ENCODE measurements around the gene CYP8B1.

CYP8B1 gene

DNA sequence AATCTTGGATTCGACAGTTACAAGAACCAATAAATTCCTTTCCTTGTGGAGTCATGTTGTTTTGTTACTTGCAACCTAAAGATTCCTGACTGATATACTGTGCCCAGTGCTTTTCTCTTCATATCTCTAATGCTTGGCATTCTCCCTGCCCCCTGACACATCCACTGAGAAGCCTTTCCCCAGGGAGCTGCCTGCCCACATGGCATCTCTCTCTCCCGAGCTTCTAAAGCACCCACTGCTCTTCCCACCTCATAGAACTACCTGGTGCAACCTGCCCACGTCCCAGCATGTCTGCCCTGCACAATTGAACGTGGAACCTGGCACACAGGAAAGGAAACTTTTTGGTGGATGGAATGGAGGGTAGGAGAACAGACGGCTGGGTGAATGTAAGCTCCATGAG is 6.8 kb downstream of the CYP8B1 start:
- no peak for DNase-seq (ENCODE audit: low read depth)
- H3K4me3 ChIP-seq (ENCODE audit: low read depth, low read length), result no peak overlapping the region
- TF ChIP-seq, protein P1, sequence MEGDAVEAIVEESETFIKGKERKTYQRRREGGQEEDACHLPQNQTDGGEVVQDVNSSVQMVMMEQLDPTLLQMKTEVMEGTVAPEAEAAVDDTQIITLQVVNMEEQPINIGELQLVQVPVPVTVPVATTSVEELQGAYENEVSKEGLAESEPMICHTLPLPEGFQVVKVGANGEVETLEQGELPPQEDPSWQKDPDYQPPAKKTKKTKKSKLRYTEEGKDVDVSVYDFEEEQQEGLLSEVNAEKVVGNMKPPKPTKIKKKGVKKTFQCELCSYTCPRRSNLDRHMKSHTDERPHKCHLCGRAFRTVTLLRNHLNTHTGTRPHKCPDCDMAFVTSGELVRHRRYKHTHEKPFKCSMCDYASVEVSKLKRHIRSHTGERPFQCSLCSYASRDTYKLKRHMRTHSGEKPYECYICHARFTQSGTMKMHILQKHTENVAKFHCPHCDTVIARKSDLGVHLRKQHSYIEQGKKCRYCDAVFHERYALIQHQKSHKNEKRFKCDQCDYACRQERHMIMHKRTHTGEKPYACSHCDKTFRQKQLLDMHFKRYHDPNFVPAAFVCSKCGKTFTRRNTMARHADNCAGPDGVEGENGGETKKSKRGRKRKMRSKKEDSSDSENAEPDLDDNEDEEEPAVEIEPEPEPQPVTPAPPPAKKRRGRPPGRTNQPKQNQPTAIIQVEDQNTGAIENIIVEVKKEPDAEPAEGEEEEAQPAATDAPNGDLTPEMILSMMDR (IDR thresholded peaks at IDR 0.05; ENCODE audit: control insufficient read depth, extremely low read depth, insufficient read depth), result no peak

- DNase-seq (ENCODE audit: low read depth), result no peak
Measured at GRCh38 chr3:42867138-42867537, 8.5 kb downstream of the CYP8B1 start.

DNA sequence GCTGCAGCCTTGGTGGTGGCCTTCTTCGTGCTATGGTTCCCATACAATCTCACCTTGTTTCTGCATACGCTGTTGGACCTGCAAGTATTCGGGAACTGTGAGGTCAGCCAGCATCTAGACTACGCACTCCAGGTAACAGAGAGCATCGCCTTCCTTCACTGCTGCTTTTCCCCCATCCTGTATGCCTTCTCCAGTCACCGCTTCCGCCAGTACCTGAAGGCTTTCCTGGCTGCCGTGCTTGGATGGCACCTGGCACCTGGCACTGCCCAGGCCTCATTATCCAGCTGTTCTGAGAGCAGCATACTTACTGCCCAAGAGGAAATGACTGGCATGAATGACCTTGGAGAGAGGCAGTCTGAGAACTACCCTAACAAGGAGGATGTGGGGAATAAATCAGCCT is 10.4 kb downstream of the CYP8B1 start:
- DNase-seq (ENCODE audit: low read depth), result no peak
- TF ChIP-seq, protein P1 (IDR thresholded peaks at IDR 0.05; ENCODE audit: control insufficient read depth, extremely low read depth, insufficient read depth), result no peak
- no peak overlapping the region for H3K4me3 ChIP-seq (ENCODE audit: low read depth, low read length)

More at GRCh38 chr3:42867138-42867537, 8.5 kb downstream of the CYP8B1 start:
- TF ChIP-seq, protein P1 (IDR thresholded peaks at IDR 0.05; ENCODE audit: control insufficient read depth, extremely low read depth, insufficient read depth), result no peak
- no peak overlapping the region for H3K4me3 ChIP-seq (ENCODE audit: low read depth, low read length)

DNA sequence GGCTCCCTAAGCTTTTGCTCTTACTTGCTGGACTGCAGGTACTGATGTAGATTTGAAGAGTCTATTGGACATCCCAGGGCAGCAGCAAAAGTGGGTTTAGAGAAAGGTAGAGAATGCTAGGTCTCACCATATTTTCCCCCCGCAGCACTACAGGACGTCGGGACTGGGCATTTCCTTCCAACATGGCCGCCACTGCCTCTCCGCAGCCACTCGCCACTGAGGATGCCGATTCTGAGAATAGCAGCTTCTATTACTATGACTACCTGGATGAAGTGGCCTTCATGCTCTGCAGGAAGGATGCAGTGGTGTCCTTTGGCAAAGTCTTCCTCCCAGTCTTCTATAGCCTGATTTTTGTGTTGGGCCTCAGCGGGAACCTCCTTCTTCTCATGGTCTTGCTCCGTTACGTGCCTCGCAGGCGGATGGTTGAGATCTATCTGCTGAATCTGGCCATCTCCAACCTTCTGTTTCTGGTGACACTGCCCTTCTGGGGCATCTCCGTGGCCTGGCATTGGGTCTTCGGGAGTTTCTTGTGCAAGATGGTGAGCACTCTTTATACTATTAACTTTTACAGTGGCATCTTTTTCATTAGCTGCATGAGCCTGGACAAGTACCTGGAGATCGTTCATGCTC is 11.2 kb downstream of the CYP8B1 start:
- TF ChIP-seq, protein P1 (IDR thresholded peaks at IDR 0.05; ENCODE audit: control insufficient read depth, extremely low read depth, insufficient read depth), result no peak
- H3K4me3 ChIP-seq (ENCODE audit: low read depth, low read length), result no peak overlapping the region
- DNase-seq (ENCODE audit: low read depth), result no peak

GRCh38 chr3:42856544-42856943 is 19.1 kb downstream of the CYP8B1 start:
- no peak for DNase-seq (ENCODE audit: low read depth)
- no peak overlapping the region for H3K4me3 ChIP-seq (ENCODE audit: low read depth, low read length)
- TF ChIP-seq, protein P1 (IDR thresholded peaks at IDR 0.05; ENCODE audit: control insufficient read depth, extremely low read depth, insufficient read depth), result no peak

DNA sequence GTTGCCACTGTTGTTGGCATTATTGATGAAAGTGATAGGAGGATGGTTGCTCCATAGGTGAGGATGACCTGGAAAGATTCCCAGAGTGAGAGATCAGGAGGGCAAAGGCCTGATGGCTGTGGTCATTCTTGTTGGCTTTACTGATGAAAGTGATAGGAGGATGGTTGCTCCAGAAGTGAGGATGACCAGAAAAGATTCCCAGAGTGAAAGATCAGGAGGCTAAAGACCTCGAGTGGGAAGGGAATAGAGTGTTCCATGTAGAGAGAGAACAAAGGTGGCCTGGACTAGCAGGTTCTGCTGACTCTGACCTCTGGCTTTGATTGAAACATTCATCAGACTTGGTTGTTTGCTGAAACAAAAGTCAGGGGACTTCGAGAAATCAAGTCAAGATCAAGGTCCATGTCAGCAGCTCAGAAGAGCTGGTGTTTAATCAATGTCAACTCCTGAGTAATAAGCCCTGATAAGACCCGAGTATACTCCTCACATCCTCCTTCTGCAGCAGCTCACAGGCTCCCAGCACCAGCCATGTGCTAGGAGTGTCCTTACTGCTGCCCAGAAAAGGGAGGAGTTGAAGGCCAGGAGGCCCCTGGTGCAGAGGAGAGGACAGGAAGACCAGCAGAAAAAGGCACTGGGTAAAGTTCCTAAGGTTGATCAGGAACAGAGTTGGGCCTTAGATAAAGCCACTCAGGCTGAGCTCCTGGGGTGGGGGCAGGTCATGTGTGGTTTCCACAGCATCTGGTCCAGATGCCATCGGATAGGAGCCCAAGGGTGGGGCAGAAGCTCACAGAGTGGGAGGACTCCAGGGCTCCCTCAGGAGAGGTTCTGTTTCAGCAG is 19.9 kb downstream of the CYP8B1 start:
- H3K4me3 ChIP-seq (ENCODE audit: low read depth, low read length), result no peak overlapping the region
- TF ChIP-seq, protein P1 (IDR thresholded peaks at IDR 0.05; ENCODE audit: control insufficient read depth, extremely low read depth, insufficient read depth), result no peak
- DNase-seq (ENCODE audit: low read depth), result no peak

Data from LNCaP clone FGC (cell line).